GM06990 (cell line): ENCODE results near the gene TCF21.

Experiments
- DNase-seq: peaks from one replicate; pipeline ENCODE4 v3.0.0-alpha.2; 2011; ENCODE audit not compliant: insufficient read length; ENCODE audit errors: extremely low read depth
- H3K27me3 ChIP-seq: replicated peaks from 2 replicates; pipeline ENCODE4 v1.6.0; 2011; ENCODE audit warnings: low read length; ENCODE audit not compliant: control insufficient read depth, insufficient read depth
- H3K36me3 ChIP-seq: 2 replicates; pipeline ENCODE4 v1.5.1; 2011; ENCODE audit warnings: low read length; ENCODE audit not compliant: control insufficient read depth, insufficient read depth
- H3K4me3 ChIP-seq: replicated peaks from 2 replicates; pipeline ENCODE4 v1.5.1; 2011; ENCODE audit warnings: low read depth, mild to moderate bottlenecking, control low read depth, low read length
- CTCF ChIP-seq: IDR thresholded peaks from 2 replicates; pipeline ENCODE4 v1.5.1; 2011; ENCODE audit warnings: low read length, control low read depth, mild to moderate bottlenecking, inconsistent platforms; ENCODE audit not compliant: insufficient read depth, poor library complexity, severe bottlenecking

TCF21 gene

GRCh38 chr6:133899556-133899955, 10.6 kb downstream of the TCF21 start:
- H3K36me3 ChIP-seq, result no peaks in the 10 kb centered on the region
- H3K27me3 ChIP-seq, result no peaks in the 10 kb centered on the region; the same call in none of the 2 replicates
- TF ChIP-seq CTCF, result no peak
- H3K4me3 ChIP-seq, result no peak overlapping the region
- no peak for DNase-seq

GRCh38 chr6:133903855-133904254, 14.9 kb downstream of the TCF21 start:
- no peaks in the 10 kb centered on the region for H3K36me3 ChIP-seq
- no peak for DNase-seq
- TF ChIP-seq CTCF, result no peak
- H3K27me3 ChIP-seq, result no peaks in the 10 kb centered on the region; the same call in 1 of the 2 replicates
- no peak overlapping the region for H3K4me3 ChIP-seq

GRCh38 chr6:133906050-133906449, 17.1 kb downstream of the TCF21 start:
- Histone ChIP-seq H3K27me3 (no peaks in the 10 kb centered on the region; the same call in 1 of the 2 replicates), H3K36me3 (no peaks in the 10 kb centered on the region), H3K4me3 (no peak overlapping the region)
- DNase-seq, result no peak
- TF ChIP-seq CTCF, result no peak

DNA sequence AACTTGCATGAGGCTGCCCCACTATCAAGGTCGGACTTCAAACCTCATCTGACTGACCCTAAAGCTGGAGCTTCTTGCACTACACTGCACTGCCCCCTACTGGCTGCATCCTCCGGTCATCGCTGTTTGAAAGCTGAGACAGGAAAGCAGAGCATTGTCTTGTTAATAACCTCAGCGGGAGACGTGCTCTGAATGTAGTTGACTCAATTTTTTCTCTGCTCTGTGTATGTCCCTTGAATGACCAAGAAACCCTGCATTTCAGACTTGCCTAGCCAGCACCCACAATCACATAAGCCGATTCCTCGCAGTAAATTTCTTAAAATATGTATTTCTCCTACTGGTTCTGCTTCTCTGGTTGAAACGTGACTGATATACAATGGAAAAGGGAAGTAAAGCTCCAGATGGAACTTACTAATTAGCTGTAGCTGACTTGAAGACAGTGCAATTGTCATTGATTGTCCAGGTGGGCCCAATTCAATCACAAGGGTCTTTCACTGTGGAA, 27.8 kb downstream of the TCF21 start:
- no peaks in the 10 kb centered on the region for H3K27me3 ChIP-seq
- peak; percentile 31 for DNase-seq
- TF ChIP-seq CTCF, result peak; percentile 92
- no peak overlapping the region for H3K4me3 ChIP-seq
- H3K36me3 ChIP-seq, result no peaks in the 10 kb centered on the region

GRCh38 chr6:133917781-133918180, 28.9 kb downstream of the TCF21 start:
- H3K27me3 ChIP-seq, result no peaks in the 10 kb centered on the region
- TF ChIP-seq CTCF, result no peak
- H3K36me3 ChIP-seq, result no peaks in the 10 kb centered on the region
- no peak for DNase-seq
- no peak overlapping the region for H3K4me3 ChIP-seq
